ENCODE data around the gene FBLIM1. TPM values are rescaled to one million over a fixed set of nuclear protein-coding genes. Genes with fewer than 3 reads are reported as not detected.

Gene FBLIM1
- polyA plus RNA-seq, 4 donors: 76.2 to 371 (median 159) TPM

- no peaks in the 10 kb centered on the region for H3K27me3 ChIP-seq (ENCODE audit: control insufficient read depth in 3 of 3, insufficient read depth in 3 of 3, low read length in 3 of 3)
- no peaks in the 10 kb centered on the region for H3K9me3 ChIP-seq (ENCODE audit: control insufficient read depth in 2 of 2, insufficient read depth in 1 of 2, low read depth in 1 of 2, low read length in 1 of 2)
- peaks cover 4 to 32% (median 5%) of the 10 kb centered on the region in 3 donors for H3K4me1 ChIP-seq (ENCODE audit: control insufficient read depth in 3 of 3, insufficient read depth in 2 of 3, low read depth in 1 of 3, low read length in 2 of 3)
- peaks cover 5 to 77% (median 17%) of the 10 kb centered on the region in 3 donors for H3K36me3 ChIP-seq (ENCODE audit: control insufficient read depth in 3 of 3, insufficient read depth in 2 of 3, low read depth in 1 of 3, low read length in 3 of 3)
- no peak overlapping the region for H3K4me3 ChIP-seq (ENCODE audit: low read depth in 1 of 3, low read length in 3 of 3)
- peak overlapping the region; percentile 79 to 89 (median 80) for H3K27ac ChIP-seq (ENCODE audit: low read depth in 1 of 3, low read length in 2 of 3)
- no peak for FAIRE-seq
- DNase-seq: peak; percentile 87 to 99
- WGBS, 3 donors: 13 to 43% (median 30%) methylated on average over 10 of the region's 10 CpGs
Measured at GRCh38 chr1:15764269-15764764, 5.7 kb downstream of the FBLIM1 start.

- Histone ChIP-seq H3K36me3 (ENCODE audit: control insufficient read depth in 3 of 3, insufficient read depth in 2 of 3, low read depth in 1 of 3, low read length in 3 of 3) (peaks cover 5 to 82% (median 17%) of the 10 kb centered on the region in 3 donors), H3K4me1 (ENCODE audit: control insufficient read depth in 3 of 3, insufficient read depth in 2 of 3, low read depth in 1 of 3, low read length in 2 of 3) (peaks cover 4 to 32% (median 5%) of the 10 kb centered on the region in 3 donors), H3K27ac (ENCODE audit: low read depth in 1 of 3, low read length in 2 of 3) (peak overlapping the region; percentile 61 to 89 (median 80)), H3K27me3 (ENCODE audit: control insufficient read depth in 3 of 3, insufficient read depth in 3 of 3, low read length in 3 of 3) (no peaks in the 10 kb centered on the region), H3K9me3 (ENCODE audit: control insufficient read depth in 2 of 2, insufficient read depth in 1 of 2, low read depth in 1 of 2, low read length in 1 of 2) (no peaks in the 10 kb centered on the region), H3K4me3 (ENCODE audit: low read depth in 1 of 3, low read length in 3 of 3) (no peak overlapping the region)
- FAIRE-seq (no peak), DNase-seq (no peak)
- 65 to 76% (median 69%) methylated on average over 14 to 15 of the region's 15 CpGs for WGBS, 3 donors
Measured at GRCh38 chr1:15764890-15765289, 6.3 kb downstream of the FBLIM1 start.

GRCh38 chr1:15765495-15766194, 7.0 kb downstream of the FBLIM1 start:
- no peaks in the 10 kb centered on the region for H3K27me3 ChIP-seq (ENCODE audit: control insufficient read depth in 3 of 3, insufficient read depth in 3 of 3, low read length in 3 of 3)
- peaks cover 7 to 86% (median 21%) of the 10 kb centered on the region in 3 donors for H3K36me3 ChIP-seq (ENCODE audit: control insufficient read depth in 3 of 3, insufficient read depth in 2 of 3, low read depth in 1 of 3, low read length in 3 of 3)
- H3K4me3 ChIP-seq (ENCODE audit: low read depth in 1 of 3, low read length in 3 of 3): no peak overlapping the region
- no peaks in the 10 kb centered on the region for H3K9me3 ChIP-seq (ENCODE audit: control insufficient read depth in 2 of 2, insufficient read depth in 1 of 2, low read depth in 1 of 2, low read length in 1 of 2)
- no peak for FAIRE-seq
- 78 to 88% (median 80%) methylated on average over 20 of the region's 20 CpGs for WGBS, 3 donors
- H3K27ac ChIP-seq (ENCODE audit: low read depth in 1 of 3, low read length in 2 of 3): no peak overlapping the region
- no peak for DNase-seq
- H3K4me1 ChIP-seq (ENCODE audit: control insufficient read depth in 3 of 3, insufficient read depth in 2 of 3, low read depth in 1 of 3, low read length in 2 of 3): peaks cover 4 to 25% (median 5%) of the 10 kb centered on the region in 3 donors

- Histone ChIP-seq H3K4me3 (ENCODE audit: low read depth in 1 of 3, low read length in 3 of 3) (no peak overlapping the region), H3K36me3 (ENCODE audit: control insufficient read depth in 3 of 3, insufficient read depth in 2 of 3, low read depth in 1 of 3, low read length in 3 of 3) (peaks cover 14 to 91% (median 28%) of the 10 kb centered on the region in 3 donors), H3K27ac (ENCODE audit: low read depth in 1 of 3, low read length in 2 of 3) (no peak overlapping the region), H3K4me1 (ENCODE audit: control insufficient read depth in 3 of 3, insufficient read depth in 2 of 3, low read depth in 1 of 3, low read length in 2 of 3) (peaks cover 4 to 13% (median 5%) of the 10 kb centered on the region in 3 donors), H3K9me3 (ENCODE audit: control insufficient read depth in 2 of 2, insufficient read depth in 1 of 2, low read depth in 1 of 2, low read length in 1 of 2) (no peaks in the 10 kb centered on the region), H3K27me3 (ENCODE audit: control insufficient read depth in 3 of 3, insufficient read depth in 3 of 3, low read length in 3 of 3) (no peaks in the 10 kb centered on the region)
- FAIRE-seq (no peak), DNase-seq (no peak)
- 87 to 95% (median 88%) methylated on average over 5 of the region's 5 CpGs for WGBS, 3 donors
Measured at GRCh38 chr1:15767941-15768340, 9.3 kb downstream of the FBLIM1 start.

- H3K4me3 ChIP-seq (ENCODE audit: low read depth in 1 of 3, low read length in 3 of 3): no peak overlapping the region
- peaks cover 14 to 96% (median 28%) of the 10 kb centered on the region in 3 donors for H3K36me3 ChIP-seq (ENCODE audit: control insufficient read depth in 3 of 3, insufficient read depth in 2 of 3, low read depth in 1 of 3, low read length in 3 of 3)
- H3K9me3 ChIP-seq (ENCODE audit: control insufficient read depth in 2 of 2, insufficient read depth in 1 of 2, low read depth in 1 of 2, low read length in 1 of 2): no peaks in the 10 kb centered on the region
- no peak for FAIRE-seq
- H3K27ac ChIP-seq (ENCODE audit: low read depth in 1 of 3, low read length in 2 of 3): no peak overlapping the region
- peaks cover 4 to 13% (median 5%) of the 10 kb centered on the region in 3 donors for H3K4me1 ChIP-seq (ENCODE audit: control insufficient read depth in 3 of 3, insufficient read depth in 2 of 3, low read depth in 1 of 3, low read length in 2 of 3)
- no peak for DNase-seq
- WGBS, 3 donors: 93 to 96% (median 96%) methylated on average over 7 of the region's 7 CpGs
- no peaks in the 10 kb centered on the region for H3K27me3 ChIP-seq (ENCODE audit: control insufficient read depth in 3 of 3, insufficient read depth in 3 of 3, low read length in 3 of 3)
Measured at GRCh38 chr1:15768388-15768787, 9.8 kb downstream of the FBLIM1 start.

- H3K27ac ChIP-seq (ENCODE audit: low read depth in 1 of 3, low read length in 2 of 3): no peak overlapping the region
- H3K36me3 ChIP-seq (ENCODE audit: control insufficient read depth in 3 of 3, insufficient read depth in 2 of 3, low read depth in 1 of 3, low read length in 3 of 3): peaks cover 14 to 96% (median 35%) of the 10 kb centered on the region in 3 donors
- no peaks in the 10 kb centered on the region for H3K27me3 ChIP-seq (ENCODE audit: control insufficient read depth in 3 of 3, insufficient read depth in 3 of 3, low read length in 3 of 3)
- FAIRE-seq (no peak), DNase-seq (peak in 1 of 2 donors; percentile 1)
- no peaks in the 10 kb centered on the region for H3K9me3 ChIP-seq (ENCODE audit: control insufficient read depth in 2 of 2, insufficient read depth in 1 of 2, low read depth in 1 of 2, low read length in 1 of 2)
- H3K4me3 ChIP-seq (ENCODE audit: low read depth in 1 of 3, low read length in 3 of 3): no peak overlapping the region
- peaks cover 0 to 2% (median under 1%) of the 10 kb centered on the region in 3 donors for H3K4me1 ChIP-seq (ENCODE audit: control insufficient read depth in 3 of 3, insufficient read depth in 2 of 3, low read depth in 1 of 3, low read length in 2 of 3)
- WGBS, 3 donors: 84 to 87% (median 86%) methylated on average over 14 of the region's 14 CpGs
Measured at GRCh38 chr1:15770313-15770962, 11.8 kb downstream of the FBLIM1 start.

- H3K36me3 ChIP-seq (ENCODE audit: control insufficient read depth in 3 of 3, insufficient read depth in 2 of 3, low read depth in 1 of 3, low read length in 3 of 3): peaks cover 16 to 96% (median 34%) of the 10 kb centered on the region in 3 donors
- H3K4me1 ChIP-seq (ENCODE audit: control insufficient read depth in 3 of 3, insufficient read depth in 2 of 3, low read depth in 1 of 3, low read length in 2 of 3): peaks cover 0 to 8% (median 2%) of the 10 kb centered on the region in 3 donors
- H3K27ac ChIP-seq (ENCODE audit: low read depth in 1 of 3, low read length in 2 of 3): no peak overlapping the region
- 61 to 72% (median 70%) methylated on average over 6 of the region's 6 CpGs for WGBS, 3 donors
- no peaks in the 10 kb centered on the region for H3K27me3 ChIP-seq (ENCODE audit: control insufficient read depth in 3 of 3, insufficient read depth in 3 of 3, low read length in 3 of 3)
- H3K9me3 ChIP-seq (ENCODE audit: control insufficient read depth in 2 of 2, insufficient read depth in 1 of 2, low read depth in 1 of 2, low read length in 1 of 2): no peaks in the 10 kb centered on the region
- DNase-seq (no peak), FAIRE-seq (no peak)
- no peak overlapping the region for H3K4me3 ChIP-seq (ENCODE audit: low read depth in 1 of 3, low read length in 3 of 3)
Measured at GRCh38 chr1:15771836-15772515, 13.4 kb downstream of the FBLIM1 start.

GRCh38 chr1:15775706-15776105, 17.1 kb downstream of the FBLIM1 start:
- FAIRE-seq (no peak), DNase-seq (no peak)
- H3K36me3 ChIP-seq (ENCODE audit: control insufficient read depth in 3 of 3, insufficient read depth in 2 of 3, low read depth in 1 of 3, low read length in 3 of 3): peaks cover 8 to 93% (median 19%) of the 10 kb centered on the region in 3 donors
- no peak overlapping the region for H3K4me3 ChIP-seq (ENCODE audit: low read depth in 1 of 3, low read length in 3 of 3)
- no peak overlapping the region for H3K27ac ChIP-seq (ENCODE audit: low read depth in 1 of 3, low read length in 2 of 3)
- 74 to 97% (median 75%) methylated on average over 2 of the region's 2 CpGs for WGBS, 3 donors
- no peaks in the 10 kb centered on the region for H3K9me3 ChIP-seq (ENCODE audit: control insufficient read depth in 2 of 2, insufficient read depth in 1 of 2, low read depth in 1 of 2, low read length in 1 of 2)
- H3K4me1 ChIP-seq (ENCODE audit: control insufficient read depth in 3 of 3, insufficient read depth in 2 of 3, low read depth in 1 of 3, low read length in 2 of 3): peaks cover 0 to 36% (median 2%) of the 10 kb centered on the region in 3 donors
- H3K27me3 ChIP-seq (ENCODE audit: control insufficient read depth in 3 of 3, insufficient read depth in 3 of 3, low read length in 3 of 3): no peaks in the 10 kb centered on the region
